IPS-NIHi7 (cell line): ENCODE measurements around the gene GCFC2.
A peak's percentile ranks its signal among the peaks of the same experiment; 100 is the strongest.
"Not testable (repeated sequence)": the region's sequence is repeated elsewhere in the genome, so short reads cannot be mapped to it uniquely, and the experiment has no call there.

Experiments used
- DNase-seq: peaks from one replicate; pipeline ENCODE4 v3.0.0; 2012; ENCODE audit warnings: mixed read lengths; ENCODE audit errors: extremely low spot score

The GCFC2 gene

GRCh38 chr2:75710577-75711253 is at the start of gene GCFC2:
GCFC2 (minus strand) TSS chr2:75710915; CDS start chr2:75710855, 60 bp downstream.
- DNase-seq = peak; percentile 95

GRCh38 chr2:75752828-75753227 is 42.1 kb upstream of the GCFC2 start:
- no peak for DNase-seq

DNA sequence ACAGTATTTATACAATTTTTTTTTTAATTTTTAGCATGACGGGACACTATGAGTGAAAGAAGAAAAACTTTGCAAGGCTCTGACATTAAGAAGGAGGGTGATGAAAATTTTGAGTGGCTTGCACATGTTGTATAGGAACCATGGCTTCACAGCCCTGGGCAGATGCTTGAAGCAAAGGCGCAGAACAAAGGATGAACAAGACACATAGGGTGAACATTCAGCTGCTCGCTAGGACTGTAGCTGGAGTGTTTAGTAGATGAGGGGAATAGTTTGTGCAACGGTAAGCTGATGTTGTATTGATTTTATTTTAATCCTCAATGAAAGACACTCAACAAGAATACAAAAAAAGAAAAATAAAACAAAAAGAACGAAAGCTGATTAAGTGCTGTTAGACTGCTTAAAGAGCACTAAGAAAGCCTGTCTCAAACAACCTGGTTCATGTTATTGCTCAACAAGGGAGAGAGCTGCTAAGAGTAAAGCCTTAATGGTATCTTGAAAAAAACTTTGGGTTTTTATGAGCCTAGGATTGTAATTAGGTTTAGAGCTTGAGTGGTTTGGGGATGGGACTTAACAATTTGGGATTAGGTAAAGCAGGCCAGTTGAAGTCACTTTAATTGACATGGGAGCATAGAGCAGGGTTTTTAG is 41.2 kb upstream of the GCFC2 start:
- DNase-seq = no peak

GRCh38 chr2:75751360-75751759 is 40.6 kb upstream of the GCFC2 start:
- no peak for DNase-seq

DNA sequence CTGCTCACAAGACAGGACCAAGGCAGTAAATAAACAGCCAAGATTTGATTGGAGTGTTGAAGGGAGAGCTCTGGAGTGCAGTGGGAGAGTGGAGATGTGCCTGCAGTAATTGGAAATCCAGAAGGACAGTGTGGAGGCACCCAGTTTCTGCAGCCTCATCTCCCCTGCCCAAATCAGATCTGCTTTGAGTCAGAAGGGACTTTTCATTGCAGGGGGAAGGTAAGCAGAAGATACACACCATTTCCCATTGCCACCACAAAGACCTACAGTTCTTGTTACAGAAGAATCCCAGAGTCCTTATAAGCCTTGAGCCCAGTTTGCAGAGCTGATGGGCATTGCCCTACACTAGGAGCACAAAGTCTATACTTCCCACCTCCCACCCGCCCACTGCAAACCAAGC is 27.2 kb upstream of the GCFC2 start:
- no peak for DNase-seq

- no peak for DNase-seq
These were observed 25.6 kb upstream of the GCFC2 start for GRCh38 chr2:75736276-75736675.

GRCh38 chr2:75729861-75730260 is 19.1 kb upstream of the GCFC2 start:
- DNase-seq = no peak

DNA sequence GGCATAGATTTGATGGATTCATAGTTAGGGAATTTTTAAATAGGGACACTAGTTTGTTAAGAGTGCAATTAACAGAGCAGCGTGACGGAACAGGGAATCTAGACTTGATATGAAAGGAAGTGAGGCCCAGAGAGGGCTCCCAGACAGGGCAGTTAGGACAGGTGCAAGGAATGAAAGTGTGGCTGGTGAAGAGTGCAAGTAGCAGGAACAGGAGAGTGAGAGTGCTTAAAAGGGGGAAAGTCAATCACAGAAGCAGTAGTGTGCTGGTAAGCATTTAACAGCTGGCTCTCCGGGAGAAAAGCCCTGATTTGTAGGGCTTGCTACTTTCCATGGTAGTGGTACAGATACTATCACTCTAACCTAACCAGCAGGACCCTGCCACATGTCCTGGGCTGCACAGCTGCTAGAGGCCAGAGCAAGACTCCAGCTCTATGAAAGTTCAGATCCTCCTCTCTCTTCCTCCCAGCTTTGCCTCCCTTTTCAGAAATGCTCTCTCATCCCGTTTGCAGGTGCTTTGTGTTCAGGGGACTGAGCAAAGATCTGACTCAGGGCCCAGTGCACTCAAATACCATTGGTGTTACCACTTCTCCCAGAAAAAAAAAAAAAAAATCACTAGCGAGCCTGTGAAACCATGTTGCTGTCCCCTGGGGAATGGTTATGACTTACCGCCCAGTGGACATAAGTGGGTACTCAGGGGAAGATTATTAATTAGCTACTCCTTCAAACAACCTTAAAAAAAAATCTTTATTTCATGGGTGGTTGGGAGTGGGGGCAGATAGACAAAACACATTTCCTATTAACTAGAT is 18.1 kb upstream of the GCFC2 start:
- DNase-seq = no peak

GRCh38 chr2:75722687-75723086 is 12.0 kb upstream of the GCFC2 start:
- no peak for DNase-seq

DNA sequence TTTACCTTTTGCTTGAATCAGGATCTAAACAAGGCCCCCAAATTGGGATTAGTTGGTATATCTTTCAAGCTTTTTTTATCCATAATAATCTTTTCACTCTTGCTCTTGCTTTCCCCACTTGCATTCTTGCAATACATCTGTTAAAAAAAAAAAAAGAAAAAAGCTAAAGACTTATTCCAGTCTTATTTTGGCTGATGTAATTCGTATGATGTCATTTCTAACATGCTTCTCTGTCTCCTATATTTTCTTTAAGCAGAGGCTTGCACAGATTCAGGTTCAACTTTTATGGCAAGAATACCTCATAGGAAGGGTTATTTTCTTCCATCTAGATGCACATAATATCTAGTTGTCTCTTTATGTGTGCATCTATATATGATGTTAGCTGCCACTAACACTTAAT is 9.8 kb upstream of the GCFC2 start:
- DNase-seq = no peak

- no peak for DNase-seq
These were observed 8.9 kb upstream of the GCFC2 start for GRCh38 chr2:75719616-75720015.

DNA sequence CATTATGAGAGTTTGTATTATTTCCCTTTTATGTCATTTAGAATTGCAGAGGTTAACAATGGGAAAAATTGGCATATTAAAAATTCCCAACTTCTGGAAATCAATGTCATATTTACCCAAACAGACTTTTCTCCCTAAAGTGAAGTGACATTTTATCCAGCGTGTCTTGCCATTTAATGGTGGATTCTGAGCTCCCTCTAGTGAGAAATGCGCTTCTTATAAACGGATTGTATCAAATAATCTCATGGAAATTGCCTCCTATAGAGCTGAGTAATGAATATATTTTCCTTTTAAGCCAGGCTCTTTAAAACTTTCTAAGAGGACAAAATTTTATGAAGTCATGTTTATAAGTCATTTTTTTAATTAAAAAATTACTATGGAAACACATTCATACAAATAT is 5.7 kb upstream of the GCFC2 start:
- no peak for DNase-seq

DNA sequence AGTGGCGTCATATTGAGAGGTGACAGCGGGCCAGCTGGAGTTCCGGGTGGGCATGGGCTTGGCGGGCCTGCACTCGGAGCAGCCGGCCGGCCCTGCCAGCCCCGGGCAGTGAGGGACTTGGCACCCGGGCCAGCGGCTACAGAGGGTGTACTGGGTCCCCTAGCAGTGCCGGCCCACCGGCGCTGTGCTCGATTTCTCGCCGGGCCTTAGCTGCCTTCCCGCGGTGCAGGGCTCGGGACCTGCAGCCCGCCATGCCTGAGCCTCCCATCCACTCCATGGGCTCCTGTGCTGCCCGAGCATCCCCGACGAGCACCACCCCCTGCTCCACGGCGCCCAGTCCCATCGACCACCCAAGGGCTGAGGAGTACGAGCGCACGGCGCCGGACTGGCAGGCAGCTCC is 875 bp upstream of the GCFC2 start:
- DNase-seq = not testable (repeated sequence)

DNA sequence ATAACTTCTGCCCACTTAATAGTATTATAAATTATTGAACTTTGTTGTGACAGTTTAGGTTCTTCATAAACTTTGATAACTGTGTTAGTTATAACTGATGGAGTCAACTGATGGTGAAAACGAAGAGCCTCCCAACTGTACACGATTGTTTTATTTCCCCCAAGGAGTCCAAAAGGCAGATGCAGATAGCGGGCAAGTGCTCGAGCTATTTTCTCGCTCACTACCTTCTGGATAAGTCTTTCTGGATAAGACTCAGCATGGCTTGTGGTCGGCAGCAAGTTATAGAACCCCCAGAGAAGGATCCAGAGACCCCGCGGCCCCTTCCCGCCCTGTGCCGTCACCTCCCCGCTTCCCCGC is 517 bp downstream of the GCFC2 start:
- no peak for DNase-seq

GRCh38 chr2:75709297-75709696 is 1.4 kb downstream of the GCFC2 start:
- no peak for DNase-seq

DNA sequence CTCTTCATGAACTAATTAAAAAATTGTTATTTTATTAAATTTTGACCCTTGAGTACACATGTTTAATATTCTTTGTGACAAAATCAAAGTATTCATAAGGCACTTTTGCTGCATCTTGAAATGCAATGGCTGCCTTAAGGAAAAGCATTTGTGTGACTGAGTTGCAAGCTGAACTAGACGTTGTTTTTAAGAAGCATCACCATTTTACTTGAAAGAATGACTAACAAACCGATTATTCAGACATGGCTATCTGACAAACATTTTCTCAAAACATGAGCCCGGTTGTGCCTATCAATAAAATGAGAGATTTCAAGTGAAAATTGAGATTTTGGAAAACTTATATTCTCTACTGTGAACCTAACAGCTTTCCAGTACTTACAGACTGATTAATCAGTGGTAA is 2.8 kb downstream of the GCFC2 start:
- DNase-seq = no peak

DNA sequence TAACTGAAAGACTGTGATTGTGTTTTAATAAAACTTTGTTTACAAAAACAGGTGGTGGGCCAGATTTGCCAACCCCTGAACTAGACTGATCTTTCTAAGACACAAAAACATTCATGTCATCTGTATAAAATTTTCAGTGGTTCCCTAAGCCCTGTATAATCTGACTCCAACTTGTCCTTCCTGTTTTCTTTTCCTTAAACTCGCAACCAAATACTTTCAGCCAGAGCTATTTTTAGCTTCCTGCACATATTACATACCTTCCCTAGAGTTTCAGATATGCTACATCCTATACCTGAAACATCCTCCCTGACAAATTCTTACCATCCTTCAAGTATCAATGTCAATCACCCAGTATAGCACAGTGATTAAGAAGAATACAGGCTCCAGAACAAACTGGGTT is 4.8 kb downstream of the GCFC2 start:
- DNase-seq = no peak

DNA sequence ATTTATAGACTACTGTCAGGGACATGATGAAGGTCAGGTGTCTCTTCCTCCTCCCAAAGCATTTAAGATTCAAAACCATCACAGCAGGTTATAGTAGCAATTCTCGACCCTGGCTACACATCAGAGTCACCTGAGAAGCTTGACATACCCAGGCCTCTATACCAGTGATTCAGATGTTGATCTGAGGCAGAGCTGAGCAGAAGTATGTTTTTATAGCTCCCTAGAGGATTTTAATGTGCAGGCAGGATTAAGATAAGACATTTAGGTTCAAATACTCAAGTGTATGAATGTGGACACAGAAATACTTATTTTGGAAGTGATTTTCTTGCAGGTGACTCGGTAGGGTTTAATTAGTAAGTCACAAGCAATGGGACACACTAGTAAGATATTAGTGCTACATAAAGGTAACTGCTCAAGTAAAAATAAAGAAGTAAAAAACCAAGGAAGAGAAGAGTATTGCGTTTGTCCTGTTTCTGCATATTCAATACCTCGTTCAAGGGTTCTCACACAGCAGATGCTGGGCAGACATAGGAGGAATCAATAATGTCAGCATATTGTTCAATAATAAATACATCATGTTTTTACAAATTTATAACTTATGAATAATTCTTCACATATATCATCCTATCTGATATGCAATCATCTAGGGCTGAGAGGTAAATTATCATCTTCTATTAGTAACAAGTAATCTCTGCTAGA is 7.0 kb downstream of the GCFC2 start:
- DNase-seq = no peak

GRCh38 chr2:75702593-75702992 is 8.1 kb downstream of the GCFC2 start:
- no peak for DNase-seq

DNA sequence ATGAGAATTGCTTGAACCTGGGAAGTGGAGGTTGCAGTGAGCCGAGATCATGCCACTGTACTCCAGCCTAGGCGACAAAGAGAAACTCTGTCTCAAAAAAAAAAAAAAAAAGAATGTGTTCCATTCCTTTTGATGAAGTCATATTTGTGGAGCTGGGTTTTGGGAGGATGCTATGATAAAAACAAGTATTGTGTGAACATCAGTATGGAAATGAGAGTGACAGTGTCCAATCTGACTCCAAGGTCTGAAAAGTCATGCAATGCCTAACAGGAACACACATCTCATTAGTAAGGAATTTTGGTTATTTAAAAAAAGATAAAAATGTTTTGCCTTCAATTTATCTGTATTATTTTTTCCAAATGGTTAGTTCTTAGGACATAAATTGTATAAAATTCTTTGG is 11.8 kb downstream of the GCFC2 start:
- DNase-seq = no peak

DNA sequence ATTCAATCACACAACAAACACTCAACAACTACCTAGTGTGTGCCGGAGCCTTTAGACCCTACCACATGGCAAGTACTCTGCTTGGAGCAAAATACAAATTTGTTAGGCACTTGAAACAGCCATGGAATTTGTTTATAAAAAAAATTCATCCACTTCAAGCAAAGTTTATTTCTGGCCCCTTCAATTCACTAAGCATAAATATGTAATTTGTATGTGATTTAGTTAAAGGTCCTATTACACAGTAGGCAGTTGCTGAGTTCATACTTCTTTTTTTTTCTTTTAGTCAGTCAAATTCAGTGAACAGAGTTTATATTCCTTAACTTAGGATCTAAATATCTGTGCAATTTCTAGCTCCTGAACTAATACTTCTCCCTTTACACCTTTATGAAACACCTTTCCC is 22.5 kb downstream of the GCFC2 start:
- no peak for DNase-seq

- DNase-seq = not testable (repeated sequence)
These were observed 27.3 kb downstream of the GCFC2 start for GRCh38 chr2:75683430-75683829.
